ENCODE measurements around the gene GPR55.

The GPR55 gene

DNA sequence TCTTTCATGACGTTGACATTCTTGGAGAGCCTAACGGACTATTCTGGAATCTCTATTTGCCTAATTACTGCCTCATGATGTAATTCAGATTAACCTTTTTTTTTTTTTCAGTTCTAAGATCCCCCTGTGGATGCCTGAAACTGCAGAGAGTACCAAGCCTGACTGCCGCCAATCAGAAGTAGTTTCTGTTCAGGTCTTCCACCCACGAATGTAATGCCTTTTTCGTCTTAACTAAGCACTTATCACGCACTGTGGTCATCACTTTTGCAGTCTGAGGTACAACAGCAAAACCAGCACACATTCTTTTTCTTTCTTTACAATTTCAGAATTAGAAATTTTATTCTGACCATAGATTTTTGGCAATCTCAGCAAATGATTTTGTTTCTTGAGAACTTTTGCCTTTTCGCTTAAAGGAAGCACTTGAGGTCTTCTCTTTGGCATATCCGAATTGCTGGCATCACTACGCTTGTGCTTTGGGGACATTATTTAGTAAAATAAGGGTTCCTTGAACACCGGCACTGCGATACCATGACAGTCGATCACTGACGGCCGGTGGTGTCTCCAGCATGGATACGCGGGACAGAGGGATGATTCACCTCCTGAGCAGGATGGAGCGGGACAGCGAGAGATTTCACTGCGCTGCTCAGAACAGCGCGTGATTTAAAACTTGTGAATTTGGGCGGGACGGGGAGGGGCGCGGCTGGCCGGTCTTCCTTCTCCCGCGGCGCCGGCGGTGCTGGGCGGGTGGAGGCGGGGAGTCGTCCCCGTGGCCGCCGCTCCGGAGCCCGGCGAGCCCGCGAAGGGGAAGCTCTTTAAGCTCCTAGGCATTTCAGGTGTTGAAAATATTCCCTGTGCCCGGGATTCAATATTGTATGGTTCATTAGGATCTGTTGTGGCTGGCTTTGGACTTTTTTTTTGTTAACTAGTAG is 32.0 kb upstream of the GPR55 start:
- DNase-seq (ENCODE audit: low spot score in 2 of 2) = peak; percentile 46 to 82
- in situ Hi-C loops (cut with MboI; ENCODE audit: low sequenced_read_pairs) = no loop called here
- Histone ChIP-seq H3K36me3 (replicated peaks) (no peaks in the 10 kb centered on the region), H3K9me3 (peaks cover 2% of the 10 kb centered on the region; the same call in 1 of the 2 replicates), H3K4me1 (peaks cover 35% of the 10 kb centered on the region), H3K27me3 (ENCODE audit: low read depth) (no peaks in the 10 kb centered on the region), H3K4me3 (peak overlapping the region; percentile 28)

GRCh38 chr2:230955163-230955737 is 30.2 kb upstream of the GPR55 start:
- Histone ChIP-seq H3K36me3 (replicated peaks) (no peaks in the 10 kb centered on the region), H3K4me3 (no peak overlapping the region), H3K27me3 (ENCODE audit: low read depth) (no peaks in the 10 kb centered on the region), H3K4me1 (peaks cover 35% of the 10 kb centered on the region), H3K9me3 (peaks cover 2% of the 10 kb centered on the region; the same call in 1 of the 2 replicates)
- in situ Hi-C loops (cut with MboI; ENCODE audit: low sequenced_read_pairs) = no loop called here
- peak; percentile 25 to 99 for DNase-seq (ENCODE audit: low spot score in 2 of 2)

- H3K4me1 ChIP-seq = peaks cover 35% of the 10 kb centered on the region
- no peaks in the 10 kb centered on the region for H3K27me3 ChIP-seq (ENCODE audit: low read depth)
- in situ Hi-C loops (cut with MboI; ENCODE audit: low sequenced_read_pairs) = no loop called here
- no peak overlapping the region for H3K4me3 ChIP-seq
- H3K36me3 ChIP-seq (replicated peaks) = no peaks in the 10 kb centered on the region
- H3K9me3 ChIP-seq = peaks cover 2% of the 10 kb centered on the region; the same call in 1 of the 2 replicates
- peak in 1 of 2 experiments; percentile 30 for DNase-seq (ENCODE audit: low spot score in 2 of 2)
These were observed 29.7 kb upstream of the GPR55 start for GRCh38 chr2:230954746-230955145.

GRCh38 chr2:230953845-230954244 is 28.8 kb upstream of the GPR55 start:
- Histone ChIP-seq H3K9me3 (peaks cover 2% of the 10 kb centered on the region; the same call in 1 of the 2 replicates), H3K27me3 (ENCODE audit: low read depth) (no peaks in the 10 kb centered on the region), H3K4me1 (peaks cover 35% of the 10 kb centered on the region), H3K4me3 (no peak overlapping the region), H3K36me3 (replicated peaks) (no peaks in the 10 kb centered on the region)
- DNase-seq (ENCODE audit: low spot score in 2 of 2) = no peak
- in situ Hi-C loops (cut with MboI; ENCODE audit: low sequenced_read_pairs) = no loop called here

DNA sequence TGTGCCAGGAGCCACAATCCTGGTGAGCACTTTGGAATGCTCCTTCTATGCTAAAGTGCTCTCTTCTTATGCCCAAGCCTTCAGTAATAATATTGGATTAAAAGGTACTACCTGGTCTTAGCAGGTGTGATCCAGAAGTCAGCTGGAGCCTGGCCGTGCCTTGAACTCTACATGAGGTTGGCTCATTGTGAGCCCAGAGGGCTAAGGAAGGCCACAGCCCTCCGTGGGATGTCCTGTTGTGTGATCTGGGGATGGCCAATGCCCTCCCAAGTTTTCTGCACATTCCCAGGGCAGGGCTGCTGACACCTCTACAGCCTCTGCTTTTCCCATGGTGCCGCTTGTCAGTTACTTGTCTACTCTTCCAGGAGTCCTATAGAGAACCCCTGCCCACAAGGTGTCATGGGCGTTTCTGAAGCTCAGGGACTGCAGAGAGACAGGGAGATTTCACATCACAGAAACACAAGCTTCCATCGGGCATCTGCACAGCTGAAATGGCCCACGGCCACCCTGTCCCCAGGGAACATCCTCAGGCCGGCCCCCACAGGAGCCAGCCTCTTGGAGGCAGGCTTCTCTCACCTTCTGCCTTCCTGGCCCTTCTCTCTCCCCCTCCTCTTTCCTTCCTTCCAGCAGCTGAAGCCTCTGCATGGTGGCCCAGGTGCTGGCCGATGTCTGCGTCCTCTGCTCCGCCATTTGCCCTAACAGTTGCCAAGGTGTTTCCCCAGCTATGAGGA is 27.3 kb upstream of the GPR55 start:
- Histone ChIP-seq H3K36me3 (replicated peaks) (no peaks in the 10 kb centered on the region), H3K4me1 (peaks cover 23% of the 10 kb centered on the region), H3K27me3 (ENCODE audit: low read depth) (no peaks in the 10 kb centered on the region), H3K9me3 (peaks cover 2% of the 10 kb centered on the region; the same call in 1 of the 2 replicates), H3K4me3 (no peak overlapping the region)
- no peak for DNase-seq (ENCODE audit: low spot score in 2 of 2)
- in situ Hi-C loops (cut with MboI; ENCODE audit: low sequenced_read_pairs) = no loop called here

DNA sequence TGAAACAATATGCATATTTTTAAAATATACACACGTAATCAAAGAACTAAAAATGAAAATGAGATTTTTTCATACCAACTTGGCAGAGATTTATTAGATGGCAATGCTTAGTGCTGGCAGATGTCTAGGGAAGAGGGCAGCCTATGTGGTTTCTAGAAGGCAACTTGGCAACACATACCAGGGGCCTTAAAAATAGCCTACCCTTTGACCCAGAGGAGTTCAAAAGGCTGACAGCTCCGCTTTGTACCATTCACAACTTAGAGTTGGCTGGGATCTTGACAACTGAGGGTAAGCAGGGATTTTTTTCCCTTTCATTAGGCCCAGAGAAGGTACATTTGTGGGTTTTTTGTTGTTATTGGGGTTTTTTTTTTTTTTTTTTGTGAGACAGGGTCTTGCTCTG is 26.4 kb upstream of the GPR55 start:
- no peak overlapping the region for H3K4me3 ChIP-seq
- no peak for DNase-seq (ENCODE audit: low spot score in 2 of 2)
- no peaks in the 10 kb centered on the region for H3K36me3 ChIP-seq (replicated peaks)
- H3K27me3 ChIP-seq (ENCODE audit: low read depth) = no peaks in the 10 kb centered on the region
- in situ Hi-C loops (cut with MboI; ENCODE audit: low sequenced_read_pairs) = no loop called here
- peaks cover 2% of the 10 kb centered on the region; the same call in 1 of the 2 replicates for H3K9me3 ChIP-seq
- H3K4me1 ChIP-seq = peaks cover 17% of the 10 kb centered on the region

- Histone ChIP-seq H3K4me3 (no peak overlapping the region), H3K36me3 (replicated peaks) (no peaks in the 10 kb centered on the region), H3K9me3 (peaks cover 2% of the 10 kb centered on the region; the same call in 1 of the 2 replicates), H3K4me1 (peaks cover 12% of the 10 kb centered on the region), H3K27me3 (ENCODE audit: low read depth) (no peaks in the 10 kb centered on the region)
- in situ Hi-C loops (cut with MboI; ENCODE audit: low sequenced_read_pairs) = no loop called here
- DNase-seq (ENCODE audit: low spot score in 2 of 2) = no peak
These were observed 25.9 kb upstream of the GPR55 start for GRCh38 chr2:230950874-230951339.

GRCh38 chr2:230949966-230950873 is 25.2 kb upstream of the GPR55 start:
- peaks cover 2% of the 10 kb centered on the region; the same call in 1 of the 2 replicates for H3K9me3 ChIP-seq
- H3K36me3 ChIP-seq (replicated peaks) = no peaks in the 10 kb centered on the region
- H3K4me1 ChIP-seq = peaks cover 9% of the 10 kb centered on the region
- no peak overlapping the region for H3K4me3 ChIP-seq
- DNase-seq (ENCODE audit: low spot score in 2 of 2) = no peak
- H3K27me3 ChIP-seq (ENCODE audit: low read depth) = no peaks in the 10 kb centered on the region
- in situ Hi-C loops (cut with MboI; ENCODE audit: low sequenced_read_pairs) = no loop called here

DNA sequence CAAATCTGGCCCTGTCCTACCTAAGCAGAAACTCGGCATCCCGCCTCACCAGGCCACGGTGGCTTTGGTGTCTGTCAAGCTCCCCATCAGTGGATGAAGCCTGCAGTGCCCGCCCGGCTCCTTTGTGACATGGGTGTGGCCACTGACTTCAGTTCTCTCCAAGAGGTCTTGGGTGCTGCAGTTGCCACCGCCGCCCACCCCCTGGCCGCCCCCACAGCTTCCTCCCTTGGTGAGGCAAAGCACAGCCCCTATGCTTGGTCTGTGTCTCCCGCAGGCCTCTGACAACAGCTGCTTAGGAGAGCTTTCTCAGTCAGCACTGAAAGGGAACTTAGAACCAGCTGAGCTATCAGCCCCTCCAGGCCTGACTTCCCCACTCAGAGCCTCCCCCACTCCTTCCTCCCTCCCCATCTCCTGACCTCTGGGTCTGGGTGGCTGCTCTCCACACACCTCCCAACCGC is 22.9 kb upstream of the GPR55 start:
- no peaks in the 10 kb centered on the region for H3K27me3 ChIP-seq (ENCODE audit: low read depth)
- in situ Hi-C loops (cut with MboI; ENCODE audit: low sequenced_read_pairs) = no loop called here
- H3K4me3 ChIP-seq = no peak overlapping the region
- no peaks in the 10 kb centered on the region for H3K9me3 ChIP-seq
- no peaks in the 10 kb centered on the region for H3K4me1 ChIP-seq
- no peak for DNase-seq (ENCODE audit: low spot score in 2 of 2)
- H3K36me3 ChIP-seq (replicated peaks) = no peaks in the 10 kb centered on the region

DNA sequence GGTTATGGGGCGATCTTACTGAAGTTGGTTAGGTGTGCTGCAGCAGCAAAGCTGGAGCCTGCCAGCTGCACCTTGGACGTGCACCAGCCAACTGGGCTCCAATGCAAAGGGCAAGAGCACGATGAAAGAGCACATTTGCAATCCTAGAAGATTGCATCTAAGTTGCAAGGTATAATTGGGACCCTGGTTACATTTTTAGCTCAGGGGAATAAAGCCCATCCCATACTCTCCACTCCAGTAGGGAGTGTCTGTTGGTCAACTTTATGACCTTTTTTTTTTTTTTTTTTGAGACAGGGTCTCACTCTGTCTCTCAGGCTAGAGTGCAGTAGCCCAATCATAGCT is 22.2 kb upstream of the GPR55 start:
- no peaks in the 10 kb centered on the region for H3K27me3 ChIP-seq (ENCODE audit: low read depth)
- H3K9me3 ChIP-seq = no peaks in the 10 kb centered on the region
- no peak overlapping the region for H3K4me3 ChIP-seq
- DNase-seq (ENCODE audit: low spot score in 2 of 2) = no peak
- H3K36me3 ChIP-seq (replicated peaks) = no peaks in the 10 kb centered on the region
- in situ Hi-C loops (cut with MboI; ENCODE audit: low sequenced_read_pairs) = no loop called here
- H3K4me1 ChIP-seq = no peaks in the 10 kb centered on the region

DNA sequence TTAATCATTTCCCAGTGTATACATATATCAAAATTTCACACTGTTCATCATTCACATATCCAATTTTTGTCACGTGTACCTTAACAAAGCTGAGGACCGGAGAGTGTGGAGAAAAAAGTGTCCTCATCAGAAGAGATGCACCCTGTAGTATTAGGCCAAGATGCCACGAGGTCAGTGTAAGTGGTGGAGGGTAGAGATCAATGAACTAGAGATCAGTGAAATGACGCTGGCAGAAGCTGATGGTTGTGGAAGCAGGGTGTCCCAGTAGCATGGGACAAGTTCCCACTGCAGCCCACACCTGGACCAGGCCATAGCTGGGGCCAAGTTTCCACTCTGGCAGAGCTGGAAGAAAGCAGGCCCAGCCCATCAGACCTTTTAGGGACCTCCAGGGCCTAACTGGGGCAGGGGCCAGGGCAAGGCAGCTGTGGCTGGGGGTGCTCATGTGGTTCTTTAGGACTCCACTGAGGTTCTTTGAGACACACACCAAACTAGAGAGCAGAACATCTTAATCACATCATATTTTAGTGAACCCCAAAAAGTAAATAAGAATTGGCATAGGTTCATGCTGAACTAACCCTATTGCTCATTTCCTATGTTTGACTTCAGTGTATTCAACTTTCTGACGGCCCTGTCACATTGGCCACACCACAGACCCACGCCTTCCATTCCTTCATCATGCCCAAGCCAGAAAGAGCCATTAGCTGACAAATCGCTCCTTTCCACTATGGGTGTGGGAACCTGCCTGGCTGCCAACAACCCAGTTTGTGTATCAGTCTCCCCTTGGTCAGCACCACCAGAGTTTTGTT is 21.6 kb upstream of the GPR55 start:
- Histone ChIP-seq H3K36me3 (replicated peaks) (no peaks in the 10 kb centered on the region), H3K9me3 (no peaks in the 10 kb centered on the region), H3K4me3 (no peak overlapping the region), H3K4me1 (no peaks in the 10 kb centered on the region), H3K27me3 (ENCODE audit: low read depth) (no peaks in the 10 kb centered on the region)
- in situ Hi-C loops (cut with MboI; ENCODE audit: low sequenced_read_pairs) = no loop called here
- no peak for DNase-seq (ENCODE audit: low spot score in 2 of 2)

DNA sequence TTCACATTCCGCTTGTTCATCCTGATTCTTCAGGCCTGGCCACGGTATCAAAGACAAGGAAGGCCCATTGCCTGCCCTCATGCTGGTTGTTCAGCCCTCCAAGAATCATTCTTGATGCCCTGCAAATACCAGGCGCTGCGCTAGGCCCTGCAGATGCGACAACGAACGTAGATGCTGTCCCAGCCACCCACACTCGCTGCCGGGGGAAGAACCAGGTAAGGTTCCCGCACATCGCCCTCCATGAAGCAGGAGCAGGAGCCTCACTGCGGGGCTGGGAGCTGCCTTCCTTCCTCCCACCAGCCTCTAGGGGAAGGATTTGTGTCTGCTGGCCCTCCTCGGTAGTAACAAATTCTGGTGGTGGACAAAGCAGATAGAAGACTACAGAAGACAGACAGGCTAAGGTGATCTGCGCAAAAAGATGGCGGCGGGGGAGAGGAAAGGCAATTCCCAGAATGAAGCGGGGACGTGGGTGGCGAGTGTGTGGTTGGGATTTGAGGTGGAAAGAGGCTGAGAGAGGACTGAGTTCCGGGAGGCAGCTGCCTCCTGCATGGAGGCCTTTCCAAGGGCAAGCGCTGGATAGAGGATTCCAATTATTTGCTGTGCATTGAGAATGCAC is 19.8 kb upstream of the GPR55 start:
- Histone ChIP-seq H3K9me3 (no peaks in the 10 kb centered on the region), H3K4me1 (no peaks in the 10 kb centered on the region), H3K36me3 (replicated peaks) (no peaks in the 10 kb centered on the region), H3K4me3 (no peak overlapping the region), H3K27me3 (ENCODE audit: low read depth) (no peaks in the 10 kb centered on the region)
- in situ Hi-C loops (cut with MboI; ENCODE audit: low sequenced_read_pairs) = no loop called here
- no peak for DNase-seq (ENCODE audit: low spot score in 2 of 2)
